ENCODE results near the gene ZNRF2.

ZNRF2 gene

DNA sequence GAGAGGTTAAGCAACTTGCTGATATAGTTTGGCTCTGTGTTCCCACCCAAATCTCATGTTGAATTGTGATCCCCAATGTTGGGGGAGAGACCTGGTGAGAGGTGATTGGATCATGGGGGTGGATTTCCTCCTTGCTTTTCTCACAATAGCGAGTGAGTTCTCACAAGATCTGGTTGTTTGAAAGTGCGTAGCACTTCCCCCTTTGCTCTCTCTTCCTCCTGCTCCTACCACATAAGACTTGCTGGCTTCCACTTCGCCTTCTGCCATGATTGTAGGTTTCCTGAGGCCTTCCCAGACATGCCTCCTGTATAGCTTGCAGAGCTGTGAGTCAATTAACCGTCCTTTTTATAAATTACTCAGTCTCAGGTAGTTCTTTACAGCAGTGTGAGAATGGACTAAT is 13.5 kb upstream of the ZNRF2 start:
- Histone ChIP-seq H3K36me3 (ENCODE audit: insufficient read depth, low read length) (no peaks in the 10 kb centered on the region), H3K9me3 (ENCODE audit: low read length) (no peaks in the 10 kb centered on the region), H2AFZ (ENCODE audit: low read length) (no peak overlapping the region), H3F3A (ENCODE audit: insufficient read depth, low read length) (no peaks in the 10 kb centered on the region), H3K27me3 (ENCODE audit: insufficient read depth, low read length) (no peaks in the 10 kb centered on the region), H4K20me1 (ENCODE audit: insufficient read depth, low read length) (no peaks in the 10 kb centered on the region), H3K4me1 (ENCODE audit: insufficient read depth, low read length, severe bottlenecking) (peaks cover 79% of the 10 kb centered on the region), H3K27ac (ENCODE audit: low read depth, low read length, poor library complexity, severe bottlenecking) (no peak overlapping the region), H3K9me2 (ENCODE audit: low read depth, low read length) (no peaks in the 10 kb centered on the region), H3K4me2 (ENCODE audit: low read length) (no peak overlapping the region), H3K9ac (ENCODE audit: low read length) (no peak overlapping the region), H3K4me3 (ENCODE audit: low read depth, low read length, poor library complexity, severe bottlenecking) (no peak overlapping the region), H3K79me2 (ENCODE audit: insufficient read depth, low read length) (no peaks in the 10 kb centered on the region)
- TF ChIP-seq, protein P1, sequence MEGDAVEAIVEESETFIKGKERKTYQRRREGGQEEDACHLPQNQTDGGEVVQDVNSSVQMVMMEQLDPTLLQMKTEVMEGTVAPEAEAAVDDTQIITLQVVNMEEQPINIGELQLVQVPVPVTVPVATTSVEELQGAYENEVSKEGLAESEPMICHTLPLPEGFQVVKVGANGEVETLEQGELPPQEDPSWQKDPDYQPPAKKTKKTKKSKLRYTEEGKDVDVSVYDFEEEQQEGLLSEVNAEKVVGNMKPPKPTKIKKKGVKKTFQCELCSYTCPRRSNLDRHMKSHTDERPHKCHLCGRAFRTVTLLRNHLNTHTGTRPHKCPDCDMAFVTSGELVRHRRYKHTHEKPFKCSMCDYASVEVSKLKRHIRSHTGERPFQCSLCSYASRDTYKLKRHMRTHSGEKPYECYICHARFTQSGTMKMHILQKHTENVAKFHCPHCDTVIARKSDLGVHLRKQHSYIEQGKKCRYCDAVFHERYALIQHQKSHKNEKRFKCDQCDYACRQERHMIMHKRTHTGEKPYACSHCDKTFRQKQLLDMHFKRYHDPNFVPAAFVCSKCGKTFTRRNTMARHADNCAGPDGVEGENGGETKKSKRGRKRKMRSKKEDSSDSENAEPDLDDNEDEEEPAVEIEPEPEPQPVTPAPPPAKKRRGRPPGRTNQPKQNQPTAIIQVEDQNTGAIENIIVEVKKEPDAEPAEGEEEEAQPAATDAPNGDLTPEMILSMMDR (IDR thresholded peaks at IDR 0.05; ENCODE audit: low read length): no peak
- no peak for TF ChIP-seq EZH2 (IDR thresholded peaks at IDR 0.05; ENCODE audit: borderline replicate concordance, low read length)

DNA sequence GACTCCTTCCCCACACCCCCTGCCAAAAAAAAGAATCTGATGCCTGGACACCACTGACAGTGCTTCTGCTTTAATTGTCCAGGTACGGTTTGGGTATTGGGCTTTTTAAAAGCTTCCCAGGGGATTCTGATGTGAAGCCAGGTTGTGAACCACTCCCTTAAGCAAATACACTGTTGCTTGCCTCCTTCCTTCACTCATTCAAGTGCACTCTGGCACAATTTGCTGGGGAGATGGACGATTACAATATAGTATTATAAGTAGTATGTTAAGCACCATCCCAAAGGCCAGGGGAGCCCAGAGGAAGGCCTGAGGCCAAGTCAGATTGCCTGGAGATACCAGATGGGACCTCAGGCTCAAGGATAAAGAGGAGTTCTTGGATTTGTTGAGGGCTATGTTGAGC is 12.3 kb upstream of the ZNRF2 start:
- Histone ChIP-seq H3K27ac (ENCODE audit: low read depth, low read length, poor library complexity, severe bottlenecking) (peak overlapping the region; percentile 8), H3K9me3 (ENCODE audit: low read length) (no peaks in the 10 kb centered on the region), H3K79me2 (ENCODE audit: insufficient read depth, low read length) (no peaks in the 10 kb centered on the region), H3K9me2 (ENCODE audit: low read depth, low read length) (no peaks in the 10 kb centered on the region), H3K4me3 (ENCODE audit: low read depth, low read length, poor library complexity, severe bottlenecking) (no peak overlapping the region), H2AFZ (ENCODE audit: low read length) (no peak overlapping the region), H4K20me1 (ENCODE audit: insufficient read depth, low read length) (no peaks in the 10 kb centered on the region), H3K27me3 (ENCODE audit: insufficient read depth, low read length) (no peaks in the 10 kb centered on the region), H3K4me2 (ENCODE audit: low read length) (no peak overlapping the region), H3F3A (ENCODE audit: insufficient read depth, low read length) (no peaks in the 10 kb centered on the region), H3K9ac (ENCODE audit: low read length) (no peak overlapping the region), H3K36me3 (ENCODE audit: insufficient read depth, low read length) (no peaks in the 10 kb centered on the region), H3K4me1 (ENCODE audit: insufficient read depth, low read length, severe bottlenecking) (peaks cover 78% of the 10 kb centered on the region)
- TF ChIP-seq, protein P1 (IDR thresholded peaks at IDR 0.05; ENCODE audit: low read length): no peak
- TF ChIP-seq EZH2 (IDR thresholded peaks at IDR 0.05; ENCODE audit: borderline replicate concordance, low read length): no peak

DNA sequence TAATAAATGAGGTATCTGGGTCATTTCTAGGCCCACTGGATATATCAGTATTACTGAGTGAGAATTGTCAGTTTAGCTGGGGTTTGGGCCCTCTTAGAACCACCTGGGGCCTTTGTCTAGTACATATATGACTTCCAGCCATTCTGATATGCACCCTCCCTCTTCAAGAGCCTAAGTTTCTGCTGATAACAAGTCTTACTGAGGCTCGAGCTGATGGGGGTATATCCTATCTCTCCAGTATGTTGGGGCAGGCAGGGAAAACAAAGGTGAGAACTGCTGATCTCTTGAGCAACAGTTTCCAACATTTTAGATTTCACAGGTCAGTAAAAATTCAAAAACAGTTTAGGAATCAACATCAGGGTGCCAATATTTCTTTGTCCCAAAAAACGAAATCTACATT is 10.8 kb upstream of the ZNRF2 start:
- H3K79me2 ChIP-seq (ENCODE audit: insufficient read depth, low read length): no peaks in the 10 kb centered on the region
- peak overlapping the region; percentile 60; the same call in 1 of the 2 replicates for H3K9ac ChIP-seq (ENCODE audit: low read length)
- peaks cover 74% of the 10 kb centered on the region for H3K4me1 ChIP-seq (ENCODE audit: insufficient read depth, low read length, severe bottlenecking)
- no peaks in the 10 kb centered on the region for H4K20me1 ChIP-seq (ENCODE audit: insufficient read depth, low read length)
- 0 out of 2 replicates have a peak overlapping the region, but pooled peaks have one; percentile 22 for H2AFZ ChIP-seq (ENCODE audit: low read length)
- peak overlapping the region; percentile 91 for H3K27ac ChIP-seq (ENCODE audit: low read depth, low read length, poor library complexity, severe bottlenecking)
- no peaks in the 10 kb centered on the region for H3F3A ChIP-seq (ENCODE audit: insufficient read depth, low read length)
- H3K9me2 ChIP-seq (ENCODE audit: low read depth, low read length): no peaks in the 10 kb centered on the region
- no peaks in the 10 kb centered on the region for H3K9me3 ChIP-seq (ENCODE audit: low read length)
- TF ChIP-seq, protein P1 (IDR thresholded peaks at IDR 0.05; ENCODE audit: low read length): no peak
- TF ChIP-seq EZH2 (IDR thresholded peaks at IDR 0.05; ENCODE audit: borderline replicate concordance, low read length): no peak
- no peak overlapping the region for H3K4me2 ChIP-seq (ENCODE audit: low read length)
- H3K4me3 ChIP-seq (ENCODE audit: low read depth, low read length, poor library complexity, severe bottlenecking): no peak overlapping the region
- H3K27me3 ChIP-seq (ENCODE audit: insufficient read depth, low read length): no peaks in the 10 kb centered on the region
- H3K36me3 ChIP-seq (ENCODE audit: insufficient read depth, low read length): no peaks in the 10 kb centered on the region

Measured in OCI-LY1 (cell line).